HG03571 (cell line): ENCODE data around the gene LPP.

Experiments
- ATAC-seq: cut with Tn5 transposase; IDR thresholded peaks from one replicate; pipeline ENCODE4 v1.9.1; 2021; ENCODE audit not compliant: unreplicated experiment

The LPP gene

GRCh38 chr3:188468196-188468595 lies 314.2 kb downstream of the LPP start:
- ATAC-seq, result no peak

- no peak for ATAC-seq
These were observed 314.7 kb downstream of the LPP start for GRCh38 chr3:188468662-188469061.

GRCh38 chr3:188469228-188469885 lies 315.4 kb downstream of the LPP start:
- ATAC-seq, result no peak

DNA sequence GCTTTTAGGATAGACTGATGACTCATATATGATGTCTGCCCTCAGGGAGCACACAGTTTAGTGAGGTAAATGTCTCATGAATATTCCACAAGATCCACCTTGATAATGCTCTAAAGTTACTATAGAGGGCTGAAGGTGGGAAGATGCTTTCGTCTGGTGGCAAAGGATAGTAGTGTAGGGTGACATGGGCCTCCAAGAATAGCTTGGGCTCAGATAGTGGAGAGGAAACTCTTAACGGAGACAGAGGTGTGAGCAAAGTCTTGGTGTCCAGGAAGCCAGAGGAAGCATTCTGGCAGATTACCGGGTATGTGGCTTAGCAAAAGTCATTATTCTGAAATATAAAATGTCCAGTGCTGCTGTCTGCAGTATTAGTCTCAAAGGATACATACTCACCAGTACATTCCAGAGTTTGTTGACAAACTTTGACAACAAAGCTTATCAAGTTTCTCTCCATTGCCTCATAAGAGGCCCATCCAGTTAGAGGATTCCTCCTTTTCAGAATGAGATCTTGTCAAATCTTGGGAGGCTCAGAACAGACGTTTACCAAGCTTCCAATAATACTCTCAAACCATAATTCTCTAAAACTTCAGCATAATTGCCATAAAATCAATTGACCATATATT lies 316.7 kb downstream of the LPP start:
- no peak for ATAC-seq

DNA sequence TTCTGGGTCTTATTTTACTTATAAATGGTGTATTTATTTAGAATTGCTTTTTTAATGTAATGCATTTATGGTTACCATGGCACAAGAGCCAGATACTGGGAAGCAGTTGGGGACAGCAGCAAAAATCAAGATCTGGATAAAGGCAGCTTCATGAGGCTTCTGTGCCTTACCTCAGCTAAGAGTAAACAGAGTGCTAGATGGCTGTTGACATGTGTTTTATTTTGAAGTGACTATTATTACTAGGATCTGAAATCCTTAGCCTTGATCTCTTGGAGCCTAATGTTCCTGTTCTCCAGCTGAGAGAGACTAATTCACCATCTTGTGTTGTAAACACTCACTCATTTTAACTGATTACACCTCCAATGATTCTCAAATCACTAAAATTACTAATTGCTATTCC lies 317.8 kb downstream of the LPP start:
- ATAC-seq, result no peak

- ATAC-seq, result no peak
These were observed 318.4 kb downstream of the LPP start for GRCh38 chr3:188472336-188472735.

GRCh38 chr3:188473045-188473444 lies 319.1 kb downstream of the LPP start:
- ATAC-seq, result no peak

GRCh38 chr3:188473591-188474288 lies 319.8 kb downstream of the LPP start:
- no peak for ATAC-seq

GRCh38 chr3:188476935-188477334 lies 323.0 kb downstream of the LPP start:
- no peak for ATAC-seq

- ATAC-seq, result no peak
These were observed 326.1 kb downstream of the LPP start for GRCh38 chr3:188480011-188480410.

GRCh38 chr3:188482929-188483328 lies 329.0 kb downstream of the LPP start:
- ATAC-seq, result no peak

- ATAC-seq, result no peak
These were observed 332.2 kb downstream of the LPP start for GRCh38 chr3:188486126-188486525.

DNA sequence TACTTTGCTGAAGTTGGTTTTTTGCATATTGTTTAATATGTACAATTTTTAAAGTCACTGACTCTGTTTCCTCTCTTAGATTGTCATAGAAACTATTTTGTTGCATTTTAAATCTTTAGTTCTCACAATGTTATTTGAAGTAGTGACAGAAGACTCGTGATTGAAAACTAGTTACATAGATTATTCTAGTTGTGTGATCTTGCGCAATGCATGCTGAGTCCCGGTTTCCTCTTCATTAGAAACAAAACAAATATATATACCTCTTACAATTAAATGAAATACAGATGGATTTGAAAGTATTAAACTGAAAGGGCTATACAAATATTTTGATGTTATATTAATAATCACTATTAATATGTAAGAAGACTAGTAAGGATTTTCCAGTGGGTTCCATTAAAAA lies 333.0 kb downstream of the LPP start:
- ATAC-seq, result no peak

- ATAC-seq, result no peak
These were observed 333.7 kb downstream of the LPP start for GRCh38 chr3:188487652-188488051.

GRCh38 chr3:188488801-188489200 lies 334.8 kb downstream of the LPP start:
- no peak for ATAC-seq

DNA sequence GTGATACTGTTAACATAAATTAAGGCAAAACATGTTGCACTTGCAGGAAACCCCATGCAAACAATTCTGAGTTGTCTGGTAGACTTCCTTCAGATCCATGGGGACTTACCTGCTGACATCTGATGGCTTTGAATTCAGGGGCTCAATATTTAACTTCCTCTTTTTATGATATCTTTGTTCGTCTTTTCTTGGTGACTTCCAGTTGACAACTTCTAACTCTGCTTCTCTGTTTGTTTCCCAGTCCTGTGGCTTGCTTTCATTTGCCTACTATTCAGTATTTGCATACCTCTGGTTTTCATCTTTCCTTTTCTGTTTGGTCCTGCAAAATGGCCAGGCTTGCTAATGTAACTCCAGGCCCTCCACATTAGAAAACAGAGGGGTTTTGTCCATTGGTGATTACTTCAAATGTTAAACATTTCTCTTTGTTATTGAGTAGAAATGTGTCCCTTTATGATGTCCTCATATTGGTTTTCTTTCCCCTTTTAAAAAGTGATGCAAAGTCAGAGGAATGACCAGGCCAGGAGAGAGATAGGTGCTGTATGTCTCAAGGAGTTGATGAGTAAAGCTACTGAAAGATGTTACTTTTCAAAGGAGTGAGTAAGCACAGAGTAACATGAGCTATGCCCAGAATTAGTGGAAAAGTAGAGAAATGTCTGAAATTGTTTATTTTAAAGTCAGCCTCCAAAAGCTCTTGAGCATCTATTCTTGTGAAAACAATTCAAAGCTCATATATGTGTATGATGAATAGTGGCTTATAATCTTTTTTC lies 335.9 kb downstream of the LPP start:
- no peak for ATAC-seq

DNA sequence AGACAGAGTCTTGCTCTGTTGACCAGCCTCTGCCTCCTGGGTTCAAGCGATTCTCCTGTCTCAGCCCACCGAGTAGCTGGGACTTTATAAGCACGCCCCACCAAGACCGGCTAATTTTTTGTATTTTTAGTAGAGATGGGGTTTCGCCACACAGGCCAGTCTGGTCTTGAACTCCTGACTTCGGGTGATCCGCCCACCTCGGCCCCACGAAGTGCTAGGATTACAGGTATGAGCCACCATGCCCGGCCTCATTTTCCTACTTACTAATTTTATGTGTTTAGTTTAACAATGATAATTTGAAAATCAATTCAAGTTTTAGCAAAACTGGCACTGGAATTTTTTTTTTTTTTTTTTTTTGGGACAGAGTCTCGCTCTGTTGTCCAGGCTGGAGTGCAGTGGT lies 336.5 kb downstream of the LPP start:
- no peak for ATAC-seq

DNA sequence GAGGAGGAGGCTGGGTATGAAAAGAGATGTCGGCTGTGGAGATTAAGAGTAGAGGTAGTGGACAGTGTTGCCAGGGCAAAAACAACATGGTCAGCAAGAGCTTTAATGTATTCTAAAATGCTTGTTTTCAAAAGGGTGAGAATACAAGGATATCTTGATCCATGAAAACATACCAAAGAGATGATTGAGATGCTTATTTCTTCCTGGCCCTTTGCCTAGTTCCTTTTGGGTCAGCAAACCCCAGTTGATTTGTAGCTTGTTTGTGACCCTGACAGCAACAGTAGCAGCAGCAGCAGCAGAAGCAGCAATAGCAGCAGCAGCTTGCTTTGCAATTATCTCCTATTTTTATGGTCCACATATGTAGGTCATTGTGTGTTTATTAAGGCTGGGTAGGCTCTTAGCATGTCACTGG lies 337.3 kb downstream of the LPP start:
- ATAC-seq, result no peak

DNA sequence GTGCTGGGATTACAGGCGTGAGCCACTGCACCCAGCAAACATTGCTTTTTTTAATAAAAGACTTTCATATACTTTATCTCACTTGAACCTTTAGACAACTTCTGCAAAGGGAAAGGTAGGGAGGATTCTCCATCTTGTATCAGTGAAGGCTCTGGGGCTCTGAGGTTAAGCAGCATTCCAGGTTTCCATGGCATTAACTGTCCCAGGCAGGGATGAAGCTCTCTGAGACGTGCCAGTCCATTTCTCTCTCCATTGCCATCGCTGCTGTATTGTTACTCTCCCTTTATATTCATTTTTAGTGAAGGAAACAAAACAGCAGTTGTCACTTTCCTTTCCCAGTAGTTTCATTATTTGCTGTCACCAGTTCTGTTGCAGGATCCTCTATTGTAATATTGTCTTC lies 342.4 kb downstream of the LPP start:
- ATAC-seq, result no peak

- ATAC-seq, result no peak
These were observed 343.1 kb downstream of the LPP start for GRCh38 chr3:188497021-188497420.

DNA sequence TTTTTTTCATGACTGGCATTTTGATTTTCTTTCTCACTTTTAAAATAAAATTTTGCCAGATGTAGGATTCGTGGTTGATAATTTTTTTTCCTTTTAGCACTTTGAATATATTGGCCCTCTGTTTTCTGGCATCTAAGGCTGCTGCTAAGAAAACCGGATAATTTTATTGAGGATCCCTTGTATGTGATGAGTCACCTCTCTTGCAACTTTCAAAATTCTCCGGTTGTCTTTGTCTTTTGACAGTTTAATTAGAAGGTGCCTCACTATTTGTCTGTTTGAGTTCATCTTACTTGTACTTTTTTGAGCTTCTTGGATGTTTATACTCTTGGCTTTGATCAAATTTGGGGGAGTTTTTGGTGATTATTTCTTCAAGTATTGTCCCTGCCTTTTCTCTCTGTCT lies 349.7 kb downstream of the LPP start:
- ATAC-seq, result no peak

- ATAC-seq, result no peak
These were observed 351.2 kb downstream of the LPP start for GRCh38 chr3:188505151-188505550.
